RWPE1 (cell line): ENCODE data around the gene C2orf76.
"Not testable (repeated sequence)": the region's sequence is repeated elsewhere in the genome, so short reads cannot be mapped to it uniquely, and the experiment has no call there.

Experiments used
- CTCF ChIA-PET: fragments of 350-600 bp; sonication (Branson Sonifier 250); formaldehyde crosslinking; extraction: SDS; loops from one replicate; lab custom pipeline; 2021; lab: Yijun Ruan, JAX
- POLR2A ChIA-PET: fragments of 400-600 bp; formaldehyde crosslinking; extraction: SDS; loops from one replicate; lab custom pipeline; 2020; ENCODE audit warnings: antibody characterized with exemption; ENCODE audit not compliant: low non-redundant PET; lab: Yijun Ruan, JAX
- DNase-seq: peaks from one replicate; pipeline ENCODE4 v3.0.0; 2012; ENCODE audit warnings: low spot score
- H3K27ac ChIP-seq: fragments of 450-650 bp; 2 replicates; pipeline ENCODE4 v1.5.1; 2017
- TF ChIP-seq, protein P1 (sequence below): fragments of 450-650 bp; conservative IDR thresholded peaks from 2 replicates; pipeline ENCODE4 v1.5.1; 2017; ENCODE audit warnings: low read depth, mild to moderate bottlenecking

Gene C2orf76

DNA sequence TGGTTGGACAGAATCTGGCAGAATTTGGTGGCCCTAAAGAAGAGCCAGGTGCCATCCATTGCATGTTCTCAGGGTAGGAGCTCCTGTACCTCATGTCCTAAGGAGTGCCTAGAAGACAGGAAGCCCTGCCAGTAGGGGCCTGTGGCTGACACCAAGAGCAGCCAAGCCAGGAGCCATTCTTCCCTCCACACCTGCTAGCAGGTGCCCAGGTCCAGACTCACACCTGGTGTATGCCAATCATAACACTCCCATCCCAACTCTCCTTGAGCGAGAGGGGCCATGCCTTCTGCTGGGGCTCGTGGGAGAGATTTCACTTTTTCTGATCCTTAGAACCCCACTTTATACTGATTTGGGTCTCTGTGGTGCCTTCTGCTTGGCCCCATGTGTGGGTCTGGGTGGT lies 38.5 kb upstream of the C2orf76 start:
- DNase-seq: no peak
- CTCF ChIA-PET: interaction anchor here (0.6 kb wide), 1 partner anchor 190 kb away, joined by 3 read pairs; no protein-coding TSS in a partner anchor
- TF ChIP-seq, protein P1, sequence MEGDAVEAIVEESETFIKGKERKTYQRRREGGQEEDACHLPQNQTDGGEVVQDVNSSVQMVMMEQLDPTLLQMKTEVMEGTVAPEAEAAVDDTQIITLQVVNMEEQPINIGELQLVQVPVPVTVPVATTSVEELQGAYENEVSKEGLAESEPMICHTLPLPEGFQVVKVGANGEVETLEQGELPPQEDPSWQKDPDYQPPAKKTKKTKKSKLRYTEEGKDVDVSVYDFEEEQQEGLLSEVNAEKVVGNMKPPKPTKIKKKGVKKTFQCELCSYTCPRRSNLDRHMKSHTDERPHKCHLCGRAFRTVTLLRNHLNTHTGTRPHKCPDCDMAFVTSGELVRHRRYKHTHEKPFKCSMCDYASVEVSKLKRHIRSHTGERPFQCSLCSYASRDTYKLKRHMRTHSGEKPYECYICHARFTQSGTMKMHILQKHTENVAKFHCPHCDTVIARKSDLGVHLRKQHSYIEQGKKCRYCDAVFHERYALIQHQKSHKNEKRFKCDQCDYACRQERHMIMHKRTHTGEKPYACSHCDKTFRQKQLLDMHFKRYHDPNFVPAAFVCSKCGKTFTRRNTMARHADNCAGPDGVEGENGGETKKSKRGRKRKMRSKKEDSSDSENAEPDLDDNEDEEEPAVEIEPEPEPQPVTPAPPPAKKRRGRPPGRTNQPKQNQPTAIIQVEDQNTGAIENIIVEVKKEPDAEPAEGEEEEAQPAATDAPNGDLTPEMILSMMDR: no peak
- POLR2A ChIA-PET: no interaction called here
- no peak overlapping the region for H3K27ac ChIP-seq

DNA sequence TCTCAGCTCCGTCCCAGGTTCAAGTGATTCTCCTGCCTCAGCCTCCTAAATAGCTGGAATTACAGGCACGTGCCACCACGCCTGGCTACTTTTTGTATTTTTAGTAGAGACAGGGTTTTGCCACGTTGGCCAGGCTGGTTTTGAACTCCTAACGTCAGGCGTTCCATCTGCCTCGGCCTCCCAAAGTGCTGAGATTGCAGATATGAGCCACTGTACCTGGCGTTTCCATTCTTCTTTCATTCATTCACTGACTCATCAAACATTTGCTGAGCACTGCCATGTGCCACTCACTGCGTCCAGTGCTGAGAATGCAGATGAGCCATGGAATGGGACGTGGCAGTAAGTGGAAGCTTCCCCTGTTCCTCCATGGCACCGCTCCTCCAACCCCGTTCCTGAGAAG lies 37.0 kb upstream of the C2orf76 start:
- POLR2A ChIA-PET, DNase-seq, H3K27ac ChIP-seq: not testable (repeated sequence)
- CTCF ChIA-PET: interaction anchor here (0.7 kb wide), 2 partner anchors 30 to 730 kb away, joined by 3 to 5 read pairs; no protein-coding TSS in a partner anchor

DNA sequence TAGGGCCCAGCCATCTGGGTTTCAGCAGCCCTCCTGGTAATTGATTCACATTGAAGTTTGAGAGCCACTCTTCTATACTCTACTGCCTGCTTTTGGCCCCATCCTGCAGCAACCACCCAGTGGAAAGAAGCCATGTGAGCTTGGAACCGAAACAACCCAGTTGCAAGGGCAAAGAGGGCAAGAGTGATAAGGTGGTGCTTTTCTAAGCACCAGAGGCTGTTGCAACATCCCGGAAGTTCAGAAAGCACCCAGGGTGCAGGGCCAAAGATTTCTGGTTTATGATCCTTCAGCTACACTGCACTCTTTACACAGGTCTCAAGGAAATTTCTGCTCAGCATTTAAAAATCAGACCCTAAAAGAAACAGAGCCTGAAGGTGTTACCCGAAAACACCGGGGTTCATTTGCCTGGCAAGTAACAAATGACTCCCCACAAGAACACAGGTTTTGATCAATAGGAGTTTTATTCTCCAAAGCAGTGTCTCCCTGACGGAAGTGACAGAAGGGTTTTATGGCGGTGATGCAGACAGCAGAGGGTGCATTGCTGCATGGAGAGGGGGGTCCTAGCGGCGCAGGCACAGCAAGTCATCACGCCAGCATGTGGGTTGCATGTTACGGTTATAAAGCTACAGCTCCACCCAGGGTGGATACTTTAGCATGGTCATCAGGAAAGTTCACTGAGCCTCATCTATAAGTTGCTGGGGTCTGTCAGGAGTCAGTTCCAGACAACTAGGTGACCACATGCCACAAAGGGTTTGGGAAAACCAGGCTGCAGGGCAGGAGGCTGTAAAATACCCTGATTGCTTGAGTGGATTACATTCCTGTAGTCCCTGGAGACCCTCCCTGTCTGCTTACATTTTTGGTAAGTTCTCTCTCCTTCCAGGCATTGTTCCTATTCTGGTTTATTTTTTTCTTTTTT lies 36.3 kb upstream of the C2orf76 start:
- H3K27ac ChIP-seq: no peak overlapping the region
- POLR2A ChIA-PET: no interaction called here
- DNase-seq: no peak

DNA sequence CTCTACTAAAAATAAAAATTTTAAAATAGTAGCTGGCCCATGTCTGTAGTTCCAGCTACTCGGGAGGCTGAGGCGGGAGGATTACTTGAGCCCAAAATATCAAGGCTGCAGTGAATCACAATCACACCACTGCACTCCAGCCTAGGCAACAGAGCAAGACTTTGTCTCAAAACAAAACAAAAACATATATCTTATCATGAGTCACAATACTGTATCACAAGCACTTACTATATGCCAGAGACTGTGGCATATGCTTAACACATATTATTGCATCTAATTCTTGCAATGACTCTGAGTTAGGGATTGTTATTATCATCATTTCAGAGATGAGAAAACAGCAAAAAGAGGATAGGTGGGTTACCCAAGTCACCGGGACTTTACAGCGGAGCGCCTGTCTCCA lies 35.5 kb upstream of the C2orf76 start:
- H3K27ac ChIP-seq: no peak overlapping the region
- TF ChIP-seq, protein P1: no peak
- ChIA-PET POLR2A (no interaction called here), CTCF (interaction anchor here (0.8 kb wide), 1 partner anchor 74 kb away, joined by 3 read pairs; no protein-coding TSS in a partner anchor)
- DNase-seq: no peak

More for the DNA sequence above, 36.3 kb upstream of the C2orf76 start:
- CTCF ChIA-PET: interaction anchor here (0.7 to 0.8 kb wide), 3 partner anchors 31 to 731 kb away, joined by 3 to 5 read pairs (median 3); no protein-coding TSS in a partner anchor
- TF ChIP-seq, protein P1: no peak

DNA sequence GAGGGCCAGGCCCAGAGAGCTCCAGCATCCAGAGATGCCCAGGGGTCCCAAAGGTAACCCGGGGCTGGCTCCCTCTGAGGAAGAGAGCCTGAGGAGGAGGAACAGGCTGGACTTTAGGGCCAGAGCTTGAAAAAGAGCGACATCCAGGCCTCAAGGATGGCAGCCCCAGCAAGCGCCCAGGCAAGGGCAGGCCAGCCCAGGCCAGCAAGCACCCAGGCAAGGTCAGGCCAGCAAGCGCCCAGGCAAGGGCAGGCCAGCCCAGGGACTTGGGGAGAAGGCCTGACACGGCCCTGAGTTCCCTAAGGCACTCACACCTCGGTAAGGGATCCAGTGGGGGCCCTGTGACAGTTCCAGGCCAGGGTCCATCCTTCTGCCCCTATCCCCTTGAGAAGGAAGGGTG lies 30.6 kb upstream of the C2orf76 start:
- no peak for DNase-seq
- ChIA-PET CTCF (no interaction called here), POLR2A (no interaction called here)
- TF ChIP-seq, protein P1: no peak
- no peak overlapping the region for H3K27ac ChIP-seq

DNA sequence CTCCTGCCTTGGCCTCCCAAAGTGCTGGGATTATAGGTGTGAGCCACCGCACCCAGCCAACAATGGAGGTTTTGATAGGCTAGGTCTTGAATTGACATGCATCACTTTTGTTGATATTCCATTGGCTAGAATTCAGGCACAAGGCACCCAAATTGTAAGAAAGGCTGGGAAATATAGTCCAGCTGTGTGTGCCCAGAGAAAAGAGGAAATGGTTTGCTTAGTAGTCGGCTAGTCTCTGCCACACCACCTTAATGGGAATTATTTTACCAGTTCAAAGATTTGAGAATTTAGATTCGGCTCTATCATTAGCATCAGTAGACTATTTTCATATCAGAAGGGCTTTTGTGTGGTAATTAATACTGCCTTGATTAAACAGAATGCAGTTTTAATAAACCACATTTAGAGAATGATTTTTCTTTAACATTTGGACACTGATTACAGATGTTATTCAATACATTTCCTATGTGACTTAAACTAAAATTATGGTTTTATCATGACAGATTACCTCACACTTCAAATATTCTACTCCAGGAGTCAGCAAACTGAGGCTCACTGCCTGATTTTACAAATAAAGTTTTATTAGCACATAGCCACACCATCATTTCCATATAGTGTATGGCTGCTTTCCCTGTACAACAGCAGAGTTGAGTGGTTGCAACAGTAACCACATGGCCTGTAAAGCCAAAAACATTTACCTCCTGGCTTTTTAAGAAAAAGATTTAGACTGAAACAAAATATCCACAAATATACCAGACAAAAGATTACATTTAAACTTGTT lies 27.5 kb upstream of the C2orf76 start:
- DNase-seq: no peak
- no peak overlapping the region for H3K27ac ChIP-seq
- ChIA-PET POLR2A (no interaction called here), CTCF (no interaction called here)
- TF ChIP-seq, protein P1: no peak
